Trophoblast cell (in vitro differentiated cells and primary cell): ENCODE data around the gene PDLIM5.

Experiments
- DNase-seq, 2 donors: peaks; one replicate each; pipeline ENCODE4 v3.0.0-alpha.2; 2016
- H2AFZ ChIP-seq: 2 replicates; pipeline ENCODE4 v1.6.1; 2013; ENCODE audit warnings: low read length, moderate library complexity, mild to moderate bottlenecking; ENCODE audit not compliant: insufficient read depth, poor library complexity
- H2AK5ac ChIP-seq: 2 replicates; pipeline ENCODE4 v1.6.1; 2013; ENCODE audit warnings: mild to moderate bottlenecking, low read length
- H2BK120ac ChIP-seq: 2 replicates; pipeline ENCODE4 v1.6.1; 2013; ENCODE audit warnings: low read length, mild to moderate bottlenecking, moderate library complexity; ENCODE audit not compliant: insufficient read depth, poor library complexity
- H2BK12ac ChIP-seq: 2 replicates; pipeline ENCODE4 v1.6.1; 2013; ENCODE audit warnings: mild to moderate bottlenecking, low read length, moderate library complexity
- H2BK5ac ChIP-seq: 2 replicates; pipeline ENCODE4 v1.6.1; 2013; ENCODE audit warnings: low read length, low read depth, moderate library complexity, mild to moderate bottlenecking; ENCODE audit not compliant: poor library complexity
- H3K14ac ChIP-seq: 2 replicates; pipeline ENCODE4 v1.6.1; 2013; ENCODE audit warnings: mild to moderate bottlenecking, low read length
- H3K18ac ChIP-seq: 2 replicates; pipeline ENCODE4 v1.6.1; 2013; ENCODE audit warnings: mild to moderate bottlenecking, low read length
- H3K23ac ChIP-seq: 2 replicates; pipeline ENCODE4 v1.6.1; 2013; ENCODE audit warnings: low read length
- H3K27ac ChIP-seq: 2 replicates; pipeline ENCODE4 v1.5.1; 2013; ENCODE audit warnings: low read depth, mild to moderate bottlenecking, inconsistent platforms, low read length, moderate library complexity
- H3K27me3 ChIP-seq: 2 replicates; pipeline ENCODE4 v1.6.1; 2013; ENCODE audit warnings: inconsistent platforms, mild to moderate bottlenecking, low read length, moderate library complexity; ENCODE audit not compliant: insufficient read depth
- H3K36me3 ChIP-seq, 2 experiments: 1 replicate in 1 of 2; 2 replicates in 1 of 2; pipeline ENCODE4 v1.6.1; 2013; ENCODE audit warnings: low read length in 2 of 2, mild to moderate bottlenecking in 2 of 2, moderate library complexity in 1 of 2; ENCODE audit not compliant: insufficient read depth in 2 of 2, control insufficient read depth in 1 of 2
- H3K4ac ChIP-seq: 2 replicates; pipeline ENCODE4 v1.6.1; 2013; ENCODE audit warnings: low read depth, mild to moderate bottlenecking, low read length, moderate library complexity
- H3K4me1 ChIP-seq, 2 experiments: 1 replicate in 1 of 2; 2 replicates in 1 of 2; pipeline ENCODE4 v1.6.1; 2013; ENCODE audit warnings: low read length in 2 of 2, mild to moderate bottlenecking in 2 of 2, moderate library complexity in 1 of 2; ENCODE audit not compliant: insufficient read depth in 2 of 2, control insufficient read depth in 1 of 2
- H3K4me2 ChIP-seq: 2 replicates; pipeline ENCODE4 v1.6.1; 2013; ENCODE audit warnings: inconsistent platforms, mild to moderate bottlenecking, low read length, moderate library complexity
- H3K4me3 ChIP-seq: 2 replicates; pipeline ENCODE4 v1.5.1; 2013; ENCODE audit warnings: mild to moderate bottlenecking, low read depth, low read length, inconsistent platforms
- H3K79me1 ChIP-seq: one replicate; pipeline ENCODE4 v1.6.1; 2013; ENCODE audit warnings: low read length
- H3K79me2 ChIP-seq: 2 replicates; pipeline ENCODE4 v1.6.1; 2013; ENCODE audit warnings: low read length, mild to moderate bottlenecking; ENCODE audit not compliant: control insufficient read depth, insufficient read depth, poor library complexity
- H3K9ac ChIP-seq: 2 replicates; pipeline ENCODE4 v1.6.1; 2013; ENCODE audit warnings: mild to moderate bottlenecking, low read length
- H3K9me3 ChIP-seq: 2 replicates; pipeline ENCODE4 v1.6.1; 2013; ENCODE audit warnings: low read depth, mild to moderate bottlenecking, control low read depth, inconsistent platforms, low read length; ENCODE audit not compliant: insufficient read depth
- H4K12ac ChIP-seq: 2 replicates; pipeline ENCODE4 v1.6.1; 2013; ENCODE audit warnings: low read depth, mild to moderate bottlenecking, low read length, moderate library complexity
- H4K8ac ChIP-seq: 2 replicates; pipeline ENCODE4 v1.6.1; 2013; ENCODE audit warnings: low read depth, mild to moderate bottlenecking, low read length, moderate library complexity
- H4K91ac ChIP-seq: one replicate; pipeline ENCODE4 v1.6.1; 2013; ENCODE audit warnings: low read depth, mild to moderate bottlenecking, low read length, moderate library complexity
- WGBS: extraction: QIAGEN DNeasy Blood & Tissue Kit; methylation state at CpG from one replicate; pipeline ENCODE4 v1.1.7; 2013; ENCODE audit warnings: missing lambda C conversion rate; ENCODE audit not compliant: insufficient read length, insufficient coverage; ENCODE audit errors: extremely low coverage; 5-methylcytosine and 5-hydroxymethylcytosine counted together

The PDLIM5 gene

DNA sequence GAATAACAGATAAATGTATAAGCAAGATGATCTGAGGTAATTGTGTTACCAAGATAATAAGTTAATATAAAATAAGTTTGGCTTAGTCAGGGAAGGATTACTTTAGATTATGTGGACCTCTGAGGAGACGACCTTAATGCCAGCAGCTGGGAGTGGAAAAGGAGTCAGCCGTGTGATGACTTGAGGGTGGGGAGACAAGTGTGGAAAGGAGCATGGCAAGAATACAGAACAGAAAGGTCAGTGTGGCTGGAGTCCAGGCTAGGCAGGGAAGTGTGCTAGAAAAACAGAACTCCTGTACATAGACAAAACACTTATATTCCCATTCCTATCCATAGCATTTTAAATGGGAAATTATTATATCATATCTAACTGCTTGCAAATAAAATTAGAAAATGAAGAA, 138.8 kb downstream of the PDLIM5 start:
- H4K8ac ChIP-seq, result no peak overlapping the region
- H3K4ac ChIP-seq, result no peak overlapping the region
- no peak overlapping the region for H3K23ac ChIP-seq
- peaks cover 6 to 7% of the 10 kb centered on the region in 2 experiments for H3K36me3 ChIP-seq
- H2BK12ac ChIP-seq, result no peak overlapping the region
- no peak for DNase-seq
- H2BK120ac ChIP-seq, result no peak overlapping the region
- H3K9me3 ChIP-seq, result no peaks in the 10 kb centered on the region
- H4K12ac ChIP-seq, result no peak overlapping the region
- H3K27ac ChIP-seq, result no peak overlapping the region
- H2AK5ac ChIP-seq, result no peak overlapping the region
- no peak overlapping the region for H3K14ac ChIP-seq
- no CpG with 5 or more reads among the region's 2 CpGs for WGBS
- H3K4me3 ChIP-seq, result no peak overlapping the region
- H2AFZ ChIP-seq, result no peak overlapping the region
- no peak overlapping the region for H4K91ac ChIP-seq
- no peaks in the 10 kb centered on the region for H3K79me1 ChIP-seq
- H3K4me1 ChIP-seq, result no peaks in the 10 kb centered on the region
- H3K18ac ChIP-seq, result no peak overlapping the region
- H3K79me2 ChIP-seq, result no peaks in the 10 kb centered on the region
- no peaks in the 10 kb centered on the region for H3K27me3 ChIP-seq
- H3K4me2 ChIP-seq, result no peak overlapping the region
- no peak overlapping the region for H2BK5ac ChIP-seq
- H3K9ac ChIP-seq, result no peak overlapping the region

GRCh38 chr4:94591289-94591688, 139.5 kb downstream of the PDLIM5 start:
- Histone ChIP-seq H3K14ac (no peak overlapping the region), H2BK120ac (no peak overlapping the region), H4K12ac (no peak overlapping the region), H3K4me2 (no peak overlapping the region), H3K9me3 (no peaks in the 10 kb centered on the region), H3K79me2 (no peaks in the 10 kb centered on the region), H2AK5ac (no peak overlapping the region), H3K4me3 (no peak overlapping the region), H4K8ac (no peak overlapping the region), H2BK5ac (no peak overlapping the region), H3K4me1 (no peaks in the 10 kb centered on the region), H3K79me1 (no peaks in the 10 kb centered on the region), H2BK12ac (no peak overlapping the region), H3K27me3 (no peaks in the 10 kb centered on the region), H3K9ac (no peak overlapping the region), H3K18ac (no peak overlapping the region), H4K91ac (no peak overlapping the region), H3K23ac (no peak overlapping the region), H3K4ac (no peak overlapping the region), H3K27ac (no peak overlapping the region), H2AFZ (no peak overlapping the region), H3K36me3 (peaks cover 2 to 4% of the 10 kb centered on the region in 2 experiments)
- WGBS, result no CpG with 5 or more reads among the region's 2 CpGs
- no peak for DNase-seq

DNA sequence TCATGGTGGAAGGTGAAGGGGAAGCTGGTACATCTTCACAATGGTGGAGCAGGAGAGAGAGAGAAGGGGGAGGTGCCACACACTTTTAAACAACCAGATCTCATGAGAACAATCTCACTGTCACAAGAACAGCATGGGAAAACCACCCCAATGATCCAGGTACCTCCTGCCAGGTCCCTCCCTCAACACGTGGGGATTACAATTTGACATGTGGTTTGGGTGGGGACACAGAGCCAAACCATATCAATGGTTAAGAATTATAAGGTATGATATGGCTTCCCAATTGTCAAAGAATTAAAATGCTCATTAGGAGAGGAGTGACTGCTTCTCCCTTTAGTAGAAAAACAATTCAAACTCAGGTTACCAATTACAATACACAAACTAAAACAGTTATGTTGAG, 143.3 kb downstream of the PDLIM5 start:
- Histone ChIP-seq H2BK5ac (no peak overlapping the region), H2BK12ac (no peak overlapping the region), H2AFZ (no peak overlapping the region), H3K79me2 (no peaks in the 10 kb centered on the region), H2BK120ac (no peak overlapping the region), H3K9ac (no peak overlapping the region), H3K14ac (no peak overlapping the region), H3K27ac (no peak overlapping the region), H3K18ac (no peak overlapping the region), H3K36me3 (peaks cover 2 to 4% of the 10 kb centered on the region in 2 experiments), H4K91ac (no peak overlapping the region), H3K4me2 (no peak overlapping the region), H3K4me1 (no peaks in the 10 kb centered on the region), H4K12ac (no peak overlapping the region), H2AK5ac (no peak overlapping the region), H3K79me1 (no peaks in the 10 kb centered on the region), H3K9me3 (no peaks in the 10 kb centered on the region), H3K4me3 (no peak overlapping the region), H4K8ac (no peak overlapping the region), H3K4ac (no peak overlapping the region), H3K27me3 (no peaks in the 10 kb centered on the region), H3K23ac (no peak overlapping the region)
- no peak for DNase-seq
- no CpG with 5 or more reads among the region's 1 CpG for WGBS

GRCh38 chr4:94595880-94596483, 144.2 kb downstream of the PDLIM5 start:
- Histone ChIP-seq H3K4me2 (no peak overlapping the region), H2AK5ac (no peak overlapping the region), H3K4me3 (no peak overlapping the region), H3K79me1 (no peaks in the 10 kb centered on the region), H3K9ac (no peak overlapping the region), H3K4me1 (no peaks in the 10 kb centered on the region), H3K23ac (no peak overlapping the region), H2BK12ac (no peak overlapping the region), H3K18ac (no peak overlapping the region), H2AFZ (no peak overlapping the region), H3K27me3 (no peaks in the 10 kb centered on the region), H4K8ac (no peak overlapping the region), H3K14ac (no peak overlapping the region), H2BK120ac (no peak overlapping the region), H3K9me3 (no peaks in the 10 kb centered on the region), H3K36me3 (peaks cover 2 to 4% of the 10 kb centered on the region in 2 experiments), H3K27ac (no peak overlapping the region), H3K79me2 (no peaks in the 10 kb centered on the region), H2BK5ac (no peak overlapping the region), H4K12ac (no peak overlapping the region), H4K91ac (no peak overlapping the region), H3K4ac (no peak overlapping the region)
- WGBS, result no CpG with 5 or more reads among the region's 5 CpGs
- peak in 1 of 2 donors; percentile 72 for DNase-seq
